Astrocyte of the cerebellum (primary cell): ENCODE data around the gene TMEM207.

ENCODE experiments used
- DNase-seq: peaks from one replicate; pipeline ENCODE4 v3.0.0-alpha.2; 2011; ENCODE audit warnings: low read depth
- H3K4me3 ChIP-seq: 2 replicates; pipeline ENCODE4 v1.5.1; 2011; ENCODE audit warnings: mild to moderate bottlenecking, low read depth, low read length, moderate library complexity
- in situ Hi-C: cut with HindIII; loops from 2 replicates; pipeline ENCODE4 v1.10.0; 2017; ENCODE audit warnings: low sequenced_read_pairs
- TF ChIP-seq, protein P1 (sequence below): IDR thresholded peaks from 2 replicates; pipeline ENCODE4 v1.5.1; 2012; ENCODE audit warnings: low read length, low read depth, moderate library complexity, mild to moderate bottlenecking; ENCODE audit errors: missing control alignments

The TMEM207 gene

DNA sequence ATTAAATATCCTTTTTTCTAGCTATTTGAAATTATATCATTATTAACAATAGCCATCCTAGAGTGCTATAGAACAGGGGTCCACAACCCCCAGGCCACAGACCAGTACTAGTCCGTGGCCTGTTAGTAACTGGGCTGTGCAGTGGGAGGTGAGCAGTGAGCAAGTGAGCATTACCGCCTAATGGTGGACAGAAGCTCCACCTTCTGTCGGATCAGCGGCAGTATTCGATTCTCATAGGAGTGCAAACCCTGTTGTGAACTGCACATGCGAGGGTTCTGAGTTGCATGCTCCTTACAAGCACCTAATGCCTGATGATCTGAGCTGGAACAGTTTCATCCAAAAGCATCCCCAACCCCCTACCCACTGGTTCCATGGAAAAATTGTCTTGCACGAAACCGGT, 50.0 kb downstream of the TMEM207 start:
- in situ Hi-C loops: no loop called here
- TF ChIP-seq, protein P1, sequence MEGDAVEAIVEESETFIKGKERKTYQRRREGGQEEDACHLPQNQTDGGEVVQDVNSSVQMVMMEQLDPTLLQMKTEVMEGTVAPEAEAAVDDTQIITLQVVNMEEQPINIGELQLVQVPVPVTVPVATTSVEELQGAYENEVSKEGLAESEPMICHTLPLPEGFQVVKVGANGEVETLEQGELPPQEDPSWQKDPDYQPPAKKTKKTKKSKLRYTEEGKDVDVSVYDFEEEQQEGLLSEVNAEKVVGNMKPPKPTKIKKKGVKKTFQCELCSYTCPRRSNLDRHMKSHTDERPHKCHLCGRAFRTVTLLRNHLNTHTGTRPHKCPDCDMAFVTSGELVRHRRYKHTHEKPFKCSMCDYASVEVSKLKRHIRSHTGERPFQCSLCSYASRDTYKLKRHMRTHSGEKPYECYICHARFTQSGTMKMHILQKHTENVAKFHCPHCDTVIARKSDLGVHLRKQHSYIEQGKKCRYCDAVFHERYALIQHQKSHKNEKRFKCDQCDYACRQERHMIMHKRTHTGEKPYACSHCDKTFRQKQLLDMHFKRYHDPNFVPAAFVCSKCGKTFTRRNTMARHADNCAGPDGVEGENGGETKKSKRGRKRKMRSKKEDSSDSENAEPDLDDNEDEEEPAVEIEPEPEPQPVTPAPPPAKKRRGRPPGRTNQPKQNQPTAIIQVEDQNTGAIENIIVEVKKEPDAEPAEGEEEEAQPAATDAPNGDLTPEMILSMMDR: no peak
- DNase-seq: no peak
- H3K4me3 ChIP-seq: no peak overlapping the region

DNA sequence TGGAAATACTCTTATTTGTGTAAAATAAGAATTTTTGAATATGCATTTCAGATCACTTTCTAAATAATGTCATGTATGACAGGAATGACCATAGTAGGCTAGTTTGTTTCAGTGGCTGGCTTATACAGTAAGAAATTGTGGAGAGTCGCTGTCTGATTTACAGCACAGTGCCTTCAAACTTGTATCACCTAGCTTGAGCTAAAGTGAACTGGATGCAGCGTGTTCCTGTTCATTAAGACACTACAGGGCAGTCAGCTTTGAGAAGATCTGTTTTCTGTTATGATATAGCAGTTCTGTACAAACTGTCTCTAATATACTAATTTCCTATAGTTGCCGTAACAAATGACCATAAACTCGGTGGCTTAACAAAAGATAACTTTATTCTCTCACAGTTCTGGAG, 51.8 kb downstream of the TMEM207 start:
- no peak for DNase-seq
- H3K4me3 ChIP-seq: no peak overlapping the region
- TF ChIP-seq, protein P1: no peak
- in situ Hi-C loops: no loop called here

- no peak for DNase-seq
- H3K4me3 ChIP-seq: no peak overlapping the region
- TF ChIP-seq, protein P1: no peak
- in situ Hi-C loops: no loop called here
Measured at GRCh38 chr3:190396001-190396400, 53.7 kb downstream of the TMEM207 start.

DNA sequence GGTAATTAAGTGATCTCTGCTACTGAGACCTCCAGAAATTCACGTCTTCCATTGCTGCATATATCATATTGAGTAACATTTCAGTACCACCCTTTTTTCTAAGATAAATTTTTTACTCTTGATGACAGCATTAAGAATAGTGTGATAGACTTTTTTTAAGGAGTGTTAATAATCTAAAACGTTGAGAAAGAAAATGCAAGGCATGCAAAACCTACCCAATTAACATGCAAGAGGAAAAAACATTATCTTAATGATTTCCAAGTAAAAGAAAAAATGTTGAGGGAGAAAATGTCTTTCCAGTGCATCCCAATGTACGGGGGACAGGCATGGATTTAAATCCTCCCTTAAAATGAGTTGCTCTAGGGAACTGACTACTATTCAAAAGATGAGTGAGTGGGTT, 61.0 kb downstream of the TMEM207 start:
- DNase-seq: no peak
- TF ChIP-seq, protein P1: no peak
- in situ Hi-C loops: loop anchor here (5.0 kb wide), 1 partner anchor 54 kb away; no protein-coding TSS in a partner anchor
- H3K4me3 ChIP-seq: no peak overlapping the region

DNA sequence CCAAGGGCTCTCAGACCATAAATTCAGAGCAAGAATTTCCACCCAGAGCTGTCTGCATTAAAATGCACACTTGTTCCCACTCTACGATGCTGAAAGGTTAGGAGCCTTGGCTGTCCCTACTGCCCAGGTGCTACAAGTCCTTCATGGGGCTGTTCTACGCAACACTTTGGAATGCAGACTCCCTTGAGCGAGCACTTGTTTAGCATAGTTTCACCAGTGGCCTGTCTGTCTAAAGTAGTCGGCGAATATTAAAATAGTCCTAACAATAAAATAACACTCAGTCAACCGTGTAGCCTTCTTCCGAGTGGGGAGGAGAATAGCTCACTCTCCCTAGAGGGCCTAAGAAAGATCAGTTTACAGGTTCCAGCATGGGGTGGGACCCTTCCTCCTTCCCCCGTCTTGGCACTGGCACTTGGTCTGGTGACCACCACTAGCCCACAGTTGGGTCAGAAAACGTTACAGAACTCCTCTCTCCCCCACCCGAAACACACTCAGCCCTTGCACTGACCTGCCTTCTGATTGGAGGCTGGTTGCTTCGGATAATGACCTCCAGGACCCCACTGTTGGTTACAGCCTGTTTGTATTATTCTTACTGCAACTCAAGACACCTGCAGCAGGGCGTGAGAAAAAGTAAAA, 62.0 kb downstream of the TMEM207 start, which contains the start of gene CLDN16:
TSS of gene CLDN16 (plus strand) at position 586 of the 636 bp plus-strand sequence. CDS start 167 bp downstream, outside the sequence.
- no peak within 1 kb of the TSS for H3K4me3 ChIP-seq
- in situ Hi-C loops: loop anchor here (5.0 kb wide), 1 partner anchor 55 kb away; no protein-coding TSS in a partner anchor
- TF ChIP-seq, protein P1: no peak
- no peak for DNase-seq

DNA sequence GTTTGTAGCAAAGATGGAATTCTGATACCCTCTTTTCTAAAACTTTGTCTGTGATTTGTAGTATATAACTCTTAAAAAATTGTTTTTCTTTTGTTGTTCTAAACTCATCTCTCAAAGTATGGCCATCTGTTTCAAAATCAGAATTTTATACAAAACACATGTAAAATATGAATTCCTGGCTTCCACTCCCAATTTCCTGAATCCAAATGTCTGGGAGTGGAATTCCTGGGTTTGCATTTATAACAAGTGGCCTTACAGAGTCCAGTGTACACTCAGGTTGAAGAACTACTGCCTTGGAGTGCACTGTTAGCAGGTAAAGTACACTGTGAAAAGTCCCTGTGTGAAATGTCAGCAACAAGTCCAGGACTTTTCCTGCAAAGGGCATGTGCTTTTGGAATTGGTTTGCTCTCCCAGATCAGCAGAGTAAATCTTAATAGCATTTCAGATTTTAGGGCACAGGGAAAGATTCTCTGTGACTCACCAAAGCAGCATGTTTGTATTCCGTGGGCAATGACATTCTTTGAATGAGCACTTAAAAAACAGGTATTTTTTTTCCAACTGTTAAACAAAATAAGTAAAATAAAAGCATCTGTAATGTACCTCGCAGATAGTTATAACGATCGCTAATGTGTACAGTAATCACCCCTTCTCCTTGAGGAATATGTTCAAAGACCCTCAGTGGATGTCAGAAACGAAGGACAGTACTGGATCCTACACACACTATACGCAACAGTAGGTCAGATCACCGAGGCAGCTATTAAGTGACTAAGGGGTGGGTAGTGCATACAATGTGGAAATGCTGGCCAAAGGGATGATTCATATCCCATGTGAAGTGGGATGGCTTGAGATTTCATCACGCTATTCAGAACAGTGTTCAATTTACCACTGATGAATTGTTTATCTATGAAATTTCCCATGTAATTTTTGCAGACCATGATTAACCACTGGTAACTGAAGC, 63.7 kb downstream of the TMEM207 start:
- peak; percentile 88 for DNase-seq
- TF ChIP-seq, protein P1: no peak
- in situ Hi-C loops: loop anchor here (5.0 kb wide), 1 partner anchor 56 kb away; no protein-coding TSS in a partner anchor
- H3K4me3 ChIP-seq: no peak overlapping the region
